KBM-7 (cell line): ENCODE measurements around the gene COL10A1.
A peak's percentile ranks its signal among the peaks of the same experiment; 100 is the strongest.
"Not testable (repeated sequence)": the region's sequence is repeated elsewhere in the genome, so short reads cannot be mapped to it uniquely, and the experiment has no call there.

ENCODE experiments used
- DNase-seq: peaks from one replicate; pipeline ENCODE4 v3.0.0-alpha.2; 2015
- in situ Hi-C: fragments of 300-500 bp; cut with MboI; formaldehyde crosslinking; loops from 2 replicates; pipeline ENCODE4 v1.14.3; 2020; ENCODE audit warnings: low sequenced_read_pairs, low pct_unique_long_range_greater_than_20kb, mixed read lengths

The COL10A1 gene

DNA sequence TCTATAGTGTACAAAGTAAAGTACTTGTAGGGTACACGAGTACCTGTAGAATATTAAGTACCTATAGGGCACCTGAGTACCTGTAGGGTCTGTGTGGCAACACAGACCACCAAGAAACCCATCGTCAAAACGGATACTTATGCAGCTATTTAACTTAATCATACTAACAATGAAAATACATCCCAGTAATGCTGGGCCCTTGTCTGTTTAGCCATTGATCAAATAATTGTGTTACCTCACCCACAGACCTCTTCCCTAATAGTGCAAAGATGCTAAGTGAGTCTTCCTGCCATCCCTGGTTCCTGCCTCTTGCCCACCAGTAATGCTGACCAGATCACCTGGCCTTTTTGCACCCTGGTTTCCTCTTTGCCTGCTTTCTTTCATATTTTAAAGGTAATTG lies 7.5 kb upstream of the COL10A1 start:
- in situ Hi-C loops = no loop called here
- no peak for DNase-seq

GRCh38 chr6:116127771-116128493 lies 2.0 kb upstream of the COL10A1 start:
- in situ Hi-C loops = no loop called here
- DNase-seq = no peak

- DNase-seq = no peak
- in situ Hi-C loops = no loop called here
These were observed 5.5 kb downstream of the COL10A1 start for GRCh38 chr6:116120430-116120829.

DNA sequence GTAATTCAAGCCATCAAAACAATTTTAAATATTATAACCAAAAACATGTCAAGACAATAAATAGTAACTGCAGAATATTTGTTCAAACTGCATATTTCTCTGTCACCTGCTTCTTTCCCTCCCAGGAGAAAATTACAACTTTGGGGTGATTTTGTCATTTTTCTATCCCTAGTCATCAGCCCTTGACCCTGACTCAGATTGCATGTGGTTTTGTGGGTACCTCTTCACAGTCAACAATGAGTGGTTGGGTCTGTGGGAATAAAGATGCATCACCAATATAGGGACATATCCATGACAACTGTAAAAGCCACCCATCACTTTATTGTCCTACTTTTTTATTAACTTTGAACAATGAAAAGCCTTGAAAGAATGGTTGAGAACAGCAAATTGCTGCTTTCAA lies 7.3 kb downstream of the COL10A1 start:
- in situ Hi-C loops = no loop called here

DNA sequence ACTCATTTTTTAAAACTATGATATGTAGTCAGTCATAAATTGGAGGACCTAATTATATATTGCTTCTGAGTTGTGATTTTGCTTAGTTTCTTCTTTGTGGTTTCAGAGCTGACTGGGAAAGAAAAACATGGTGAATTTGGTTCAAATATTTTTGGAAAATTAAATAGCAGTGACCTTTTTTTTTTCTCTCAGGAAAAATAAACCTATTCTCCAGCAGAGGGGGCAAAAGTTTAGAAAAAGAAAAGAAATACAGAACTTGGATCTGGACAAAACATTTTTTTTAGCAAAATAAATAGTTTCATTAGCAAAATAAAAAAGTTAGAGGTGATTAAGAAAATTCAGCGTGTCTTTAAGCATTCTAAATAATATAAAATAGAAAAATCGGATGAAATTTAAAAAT lies 10.2 kb downstream of the COL10A1 start:
- in situ Hi-C loops = no loop called here
- DNase-seq = peak; percentile 18

More for the DNA sequence above, 7.3 kb downstream of the COL10A1 start:
- no peak for DNase-seq

DNA sequence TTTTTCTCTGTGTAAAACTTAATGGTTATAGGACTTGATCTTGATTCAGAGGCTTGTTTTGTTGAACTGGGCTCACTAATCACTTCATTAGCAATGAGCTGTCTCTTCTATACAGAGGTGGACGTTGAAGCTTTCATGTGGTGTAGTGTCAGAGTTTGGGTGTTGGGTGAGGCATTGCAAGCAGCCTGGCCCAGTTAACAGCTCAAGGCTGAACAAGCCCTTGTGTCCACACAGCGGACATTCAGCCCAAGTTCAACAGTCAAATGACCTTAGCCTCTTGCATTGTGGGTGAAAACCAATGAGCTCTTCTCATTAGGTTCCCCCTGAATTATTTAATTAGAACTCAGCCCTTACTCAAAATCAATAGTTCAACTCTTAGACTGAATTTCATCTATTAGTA lies 12.5 kb downstream of the COL10A1 start:
- in situ Hi-C loops = no loop called here
- DNase-seq = no peak

- in situ Hi-C loops = no loop called here
- DNase-seq = peak; percentile 39
These were observed 14.1 kb downstream of the COL10A1 start for GRCh38 chr6:116111552-116112528.

GRCh38 chr6:116108836-116109235 lies 17.1 kb downstream of the COL10A1 start:
- in situ Hi-C loops = no loop called here
- no peak for DNase-seq

GRCh38 chr6:116106146-116106545 lies 19.8 kb downstream of the COL10A1 start:
- in situ Hi-C loops = no loop called here
- DNase-seq = no peak

GRCh38 chr6:116105247-116105646 lies 20.7 kb downstream of the COL10A1 start:
- in situ Hi-C loops = no loop called here
- DNase-seq = no peak

DNA sequence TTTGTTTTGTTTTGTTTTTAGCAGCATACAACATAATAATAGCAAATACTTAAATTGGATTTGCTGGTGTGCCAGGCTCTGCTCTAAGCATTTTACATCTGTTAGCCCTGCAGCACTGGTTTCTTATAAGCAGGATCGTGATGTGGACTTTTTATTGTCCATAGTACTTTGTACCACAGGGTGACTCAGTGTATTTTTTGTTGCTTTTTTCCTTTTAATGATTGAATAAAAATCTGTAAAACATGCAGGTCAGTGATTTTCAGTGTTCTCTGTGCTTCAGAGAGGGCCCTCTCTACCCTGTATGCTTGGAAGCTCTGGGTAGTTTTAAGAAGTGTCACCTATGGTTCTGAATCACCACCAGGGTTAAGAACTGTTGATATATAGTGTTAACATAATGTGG lies 21.3 kb downstream of the COL10A1 start:
- in situ Hi-C loops = no loop called here
- no peak for DNase-seq

DNA sequence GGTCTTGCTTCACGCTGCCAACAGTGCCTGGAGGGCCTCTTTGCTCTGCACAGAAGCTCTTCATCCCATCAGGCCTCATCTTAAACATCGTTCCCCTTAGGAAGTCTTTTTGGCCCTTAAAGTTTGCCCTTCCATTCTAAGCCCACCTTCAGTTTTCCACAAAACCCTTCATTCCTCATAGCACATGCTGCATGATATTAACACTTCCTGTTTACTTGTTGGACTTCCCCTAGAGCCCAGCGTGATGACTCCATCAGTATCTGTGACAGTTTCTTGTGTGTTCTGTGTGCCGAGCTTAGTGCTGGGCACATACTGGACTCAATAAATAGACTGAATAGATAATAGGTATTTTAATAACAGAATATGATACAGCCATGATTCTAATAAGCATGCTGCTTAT lies 23.1 kb downstream of the COL10A1 start:
- peak; percentile 14 for DNase-seq
- in situ Hi-C loops = no loop called here

DNA sequence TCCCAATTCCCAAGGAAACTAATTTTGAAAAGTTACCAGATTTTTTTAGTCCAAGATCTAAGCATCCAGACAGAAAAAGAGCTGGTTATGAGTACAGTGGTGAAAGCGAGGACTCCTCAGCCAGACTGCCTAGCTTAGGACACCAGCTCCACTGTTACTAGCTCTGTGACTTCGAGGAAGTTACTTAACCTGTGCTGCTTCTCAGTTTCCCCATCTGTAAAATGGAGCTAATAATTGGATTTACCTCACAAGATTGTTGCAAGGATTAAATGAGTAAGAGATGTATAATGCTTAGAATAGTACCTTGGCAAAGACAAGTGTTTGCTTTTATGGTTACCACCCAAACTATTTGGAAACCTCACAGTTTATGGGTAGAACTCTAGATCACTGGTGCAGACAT lies 24.1 kb downstream of the COL10A1 start:
- in situ Hi-C loops = no loop called here
- no peak for DNase-seq

- DNase-seq = no peak
- in situ Hi-C loops = no loop called here
These were observed 24.6 kb downstream of the COL10A1 start for GRCh38 chr6:116101302-116101718.

GRCh38 chr6:116100419-116101301 lies 25.3 kb downstream of the COL10A1 start, which contains the start of gene NT5DC1:
NT5DC1 (plus strand) TSS chr6:116100853; CDS start chr6:116100931, 78 bp downstream.
- DNase-seq = peak; percentile 87

DNA sequence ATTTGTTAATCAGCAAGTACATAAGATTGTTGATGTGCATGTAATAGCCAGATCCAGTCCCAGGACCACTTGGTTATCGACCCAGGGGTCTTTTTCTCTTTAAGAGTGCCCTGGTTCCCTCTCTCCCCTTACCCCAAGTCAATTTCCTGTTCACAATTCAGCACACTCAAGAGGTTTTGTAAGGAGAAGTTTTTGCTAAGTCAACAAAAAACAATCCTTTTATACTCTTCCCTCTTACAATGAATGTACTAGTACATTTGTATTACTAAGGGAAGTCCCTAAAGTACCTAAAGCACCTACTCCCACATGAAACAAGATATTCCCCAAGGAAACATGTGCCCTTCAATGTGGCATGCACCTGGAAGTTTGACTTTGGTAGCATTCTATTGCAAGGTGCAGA lies 26.9 kb downstream of the COL10A1 start:
- DNase-seq = no peak
- in situ Hi-C loops = no loop called here

More at GRCh38 chr6:116100419-116101301, 25.3 kb downstream of the COL10A1 start, which contains the start of gene NT5DC1:
- in situ Hi-C loops = no loop called here

DNA sequence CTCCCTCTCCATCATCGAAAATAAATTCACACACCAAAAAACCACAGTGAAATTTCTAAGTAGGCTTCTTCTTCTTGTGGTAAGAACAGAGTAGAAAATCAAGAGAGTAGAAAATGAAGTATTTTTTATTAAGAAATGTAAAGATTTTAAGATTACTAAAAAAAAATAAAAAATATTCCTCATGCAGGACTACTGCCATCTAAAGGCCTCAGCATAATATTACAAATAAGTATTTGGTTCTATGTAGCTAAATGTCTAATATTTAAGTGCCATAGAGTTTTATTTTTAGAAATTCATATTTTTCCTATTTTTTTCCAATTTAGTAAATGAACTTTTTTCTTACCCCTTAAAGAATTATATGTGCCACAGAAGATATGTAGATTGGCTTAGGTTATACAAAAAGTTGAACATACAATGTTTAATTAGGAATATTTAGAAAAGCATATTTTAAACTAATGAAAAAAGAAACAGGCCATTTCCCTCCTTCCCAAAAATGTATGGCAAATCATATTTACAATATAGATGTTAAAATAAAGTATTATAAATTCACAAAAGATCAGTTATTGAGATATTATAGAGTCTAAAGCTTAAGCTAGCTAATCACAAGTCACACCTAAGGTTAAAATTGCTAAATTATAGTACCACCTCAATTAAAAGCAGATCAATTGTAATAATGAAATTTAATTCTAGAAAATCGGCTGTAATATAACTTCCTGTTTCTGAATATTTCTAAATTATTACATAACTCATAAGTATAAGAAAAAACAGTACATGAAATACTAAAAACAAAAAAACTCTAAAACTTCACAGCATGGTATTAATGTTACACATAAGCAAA lies 28.7 kb downstream of the COL10A1 start:
- in situ Hi-C loops = no loop called here
- DNase-seq = no peak

- in situ Hi-C loops, DNase-seq: not testable (repeated sequence)
These were observed 29.7 kb downstream of the COL10A1 start for GRCh38 chr6:116096048-116096759.
